HepG2 (cell line): Measurements from ENCODE around the gene CTAGE9.

ENCODE experiments used
- EZH2 ChIP-seq: conservative IDR thresholded peaks from 2 replicates; pipeline ENCODE4 v1.6.1; 2012; ENCODE audit warnings: mild to moderate bottlenecking, low read depth, low read length, moderate library complexity
- SNAI1 ChIP-seq: sonication (generic); formaldehyde crosslinking; IDR thresholded peaks from 2 replicates; pipeline ENCODE4 v1.5.0; 2020; ENCODE audit warnings: mild to moderate bottlenecking, missing genetic modification reagents, borderline replicate concordance
- SRF ChIP-seq: IDR thresholded peaks from 2 replicates; pipeline ENCODE4 v1.6.1; 2011; ENCODE audit warnings: mild to moderate bottlenecking, low read depth, low read length, moderate library complexity
- ZNF432 ChIP-seq: sonication (generic); formaldehyde crosslinking; IDR thresholded peaks from 2 replicates; pipeline ENCODE4 v1.5.0; 2020; ENCODE audit warnings: missing genetic modification reagents, mild to moderate bottlenecking, borderline replicate concordance

DNA sequence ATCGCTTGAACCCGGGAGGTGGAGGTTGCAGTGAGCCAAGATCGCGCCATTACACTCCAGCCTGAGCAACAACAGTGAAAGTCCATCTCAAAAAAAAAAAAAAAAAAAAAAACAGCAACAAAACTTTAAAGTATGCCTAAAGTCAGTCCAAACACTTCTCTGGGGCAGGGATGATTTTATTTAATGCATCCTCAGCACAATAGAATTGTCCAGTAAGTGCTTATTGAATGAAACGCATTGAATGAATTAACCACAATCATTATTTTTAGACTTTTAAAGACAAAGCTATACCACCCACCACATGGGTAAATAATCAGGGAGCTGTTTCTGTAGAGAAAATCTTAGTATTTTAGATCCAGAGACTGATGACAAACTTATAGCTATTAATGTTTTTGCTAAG is 16.6 kb upstream of the CTAGE9 start:
- TF ChIP-seq SNAI1 (CRISPR knock-in tag) (no peak), ZNF432 (CRISPR knock-in tag) (no peak), EZH2 (no peak), SRF (no peak)
